ENCODE results near the gene FBXO17.
"Not testable (repeated sequence)": the region's sequence is repeated elsewhere in the genome, so short reads cannot be mapped to it uniquely, and the experiment has no call there.

Gene FBXO17

DNA sequence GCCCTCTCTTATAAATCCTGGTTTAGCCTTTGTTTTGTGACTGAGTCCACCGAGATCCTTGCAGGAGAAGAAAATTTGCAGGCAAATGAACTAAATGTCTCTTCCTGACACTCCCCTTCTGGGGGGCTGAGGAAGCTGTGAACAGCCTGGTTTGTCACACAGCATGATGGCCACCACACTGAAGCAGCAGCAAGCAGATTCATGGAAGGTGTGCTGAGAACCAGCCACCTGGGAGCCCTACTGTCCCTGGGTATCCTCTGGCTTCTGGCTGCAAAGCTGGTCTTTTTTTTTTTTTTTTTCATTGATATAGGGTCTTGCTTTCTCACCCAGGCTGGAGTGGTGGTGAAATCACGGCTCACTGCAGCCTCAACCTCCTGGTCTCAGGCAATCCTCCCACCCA, 33.6 kb downstream of the FBXO17 start:
- H3K79me2 ChIP-seq (ENCODE audit: control insufficient read depth, low read length), result no peaks in the 10 kb centered on the region
- no peaks in the 10 kb centered on the region; the same call in 1 of the 2 replicates for H3F3A ChIP-seq (ENCODE audit: control insufficient read depth, insufficient read depth)
- no peaks in the 10 kb centered on the region; the same call in 1 of the 2 replicates for H3K27me3 ChIP-seq (ENCODE audit: control insufficient read depth, low read length)
- no peak for TF ChIP-seq EZH2phosphoT487 (IDR thresholded peaks at IDR 0.05; ENCODE audit: borderline replicate concordance, low read length)
- no peak for TF ChIP-seq CTCF (IDR thresholded peaks at IDR 0.05; ENCODE audit: low read depth, low read length, poor library complexity, severe bottlenecking)
- no peaks in the 10 kb centered on the region for H3K9me2 ChIP-seq (replicated peaks; ENCODE audit: control insufficient read depth, low read length)
- H3K4me2 ChIP-seq (ENCODE audit: low read length), result no peak overlapping the region
- no peaks in the 10 kb centered on the region for H3K9me3 ChIP-seq (ENCODE audit: control insufficient read depth, insufficient read depth, low read length)
- H3K36me3 ChIP-seq (ENCODE audit: control insufficient read depth, low read length), result no peaks in the 10 kb centered on the region
- H4K20me1 ChIP-seq (ENCODE audit: control insufficient read depth, insufficient read depth, low read depth, low read length), result no peaks in the 10 kb centered on the region
- no peak overlapping the region for H3K4me3 ChIP-seq (ENCODE audit: low read length)
- H3K27ac ChIP-seq (ENCODE audit: low read depth, low read length), result no peak overlapping the region
- H3K4me1 ChIP-seq (ENCODE audit: control insufficient read depth, low read length), result no peaks in the 10 kb centered on the region

DNA sequence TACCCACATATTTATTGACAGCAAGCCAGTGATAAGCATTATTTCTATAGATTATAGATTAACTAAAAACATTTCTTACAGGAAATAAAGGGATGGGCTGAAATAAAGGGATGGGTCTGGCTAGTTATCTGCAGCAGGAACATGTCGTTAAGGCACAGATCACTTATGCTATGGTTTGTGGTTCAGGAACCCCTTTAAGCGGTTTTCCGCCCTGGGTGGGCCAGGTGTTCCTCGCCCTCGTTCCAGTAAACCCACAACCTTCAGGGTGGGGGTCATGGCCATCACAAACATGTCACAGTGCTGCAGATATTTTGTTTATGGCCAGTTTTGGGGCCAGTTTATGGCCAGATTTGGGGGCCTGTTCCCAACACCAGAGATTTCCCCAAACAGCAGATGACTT, 34.1 kb downstream of the FBXO17 start:
- H3K27me3 ChIP-seq (ENCODE audit: control insufficient read depth, low read length); H3K36me3 ChIP-seq (ENCODE audit: control insufficient read depth, low read length); H3K27ac ChIP-seq (ENCODE audit: low read depth, low read length); H4K20me1 ChIP-seq (ENCODE audit: control insufficient read depth, insufficient read depth, low read depth, low read length); H3F3A ChIP-seq (ENCODE audit: control insufficient read depth, insufficient read depth); H3K4me3 ChIP-seq (ENCODE audit: low read length); H3K79me2 ChIP-seq (ENCODE audit: control insufficient read depth, low read length); H3K4me2 ChIP-seq (ENCODE audit: low read length); H3K9me2 ChIP-seq (replicated peaks; ENCODE audit: control insufficient read depth, low read length); H3K4me1 ChIP-seq (ENCODE audit: control insufficient read depth, low read length); H3K9me3 ChIP-seq (ENCODE audit: control insufficient read depth, insufficient read depth, low read length): not testable (repeated sequence)

DNA sequence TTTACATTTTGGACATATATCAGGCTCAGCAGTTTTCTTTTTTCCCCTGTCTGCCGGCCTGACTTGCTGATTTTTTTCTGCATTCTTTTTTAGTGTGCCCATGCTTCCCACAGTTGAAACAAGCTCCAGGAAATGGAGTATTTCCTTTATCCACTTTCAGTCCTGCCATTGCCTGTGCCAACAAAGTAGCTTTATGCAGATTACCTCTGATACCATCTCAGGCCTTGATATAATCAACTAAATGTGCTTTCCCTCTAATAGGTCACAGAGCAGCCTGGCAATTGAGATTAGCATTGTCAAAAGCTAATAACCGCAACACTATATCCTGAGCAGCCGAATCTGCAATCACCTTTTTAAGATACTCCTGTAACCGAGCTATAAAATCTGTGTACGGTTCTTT, 35.6 kb downstream of the FBXO17 start:
- TF ChIP-seq EZH2phosphoT487 (IDR thresholded peaks at IDR 0.05; ENCODE audit: borderline replicate concordance, low read length) (no peak), CTCF (IDR thresholded peaks at IDR 0.05; ENCODE audit: low read depth, low read length, poor library complexity, severe bottlenecking) (no peak)
- Histone ChIP-seq H3K4me3 (ENCODE audit: low read length) (no peak overlapping the region), H3K9me3 (ENCODE audit: control insufficient read depth, insufficient read depth, low read length) (no peaks in the 10 kb centered on the region), H3K79me2 (ENCODE audit: control insufficient read depth, low read length) (no peaks in the 10 kb centered on the region), H3K27ac (ENCODE audit: low read depth, low read length) (no peak overlapping the region), H3K4me1 (ENCODE audit: control insufficient read depth, low read length) (no peaks in the 10 kb centered on the region), H3K9me2 (replicated peaks; ENCODE audit: control insufficient read depth, low read length) (no peaks in the 10 kb centered on the region), H3F3A (ENCODE audit: control insufficient read depth, insufficient read depth) (no peaks in the 10 kb centered on the region), H3K4me2 (ENCODE audit: low read length) (no peak overlapping the region), H4K20me1 (ENCODE audit: control insufficient read depth, insufficient read depth, low read depth, low read length) (no peaks in the 10 kb centered on the region), H3K27me3 (ENCODE audit: control insufficient read depth, low read length) (no peaks in the 10 kb centered on the region), H3K36me3 (ENCODE audit: control insufficient read depth, low read length) (peaks cover under 1% of the 10 kb centered on the region; the same call in 1 of the 2 replicates)

GRCh38 chr19:38933544-38933943, 42.0 kb downstream of the FBXO17 start:
- no peaks in the 10 kb centered on the region for H3F3A ChIP-seq (ENCODE audit: control insufficient read depth, insufficient read depth)
- H3K4me2 ChIP-seq (ENCODE audit: low read length), result no peak overlapping the region
- H3K36me3 ChIP-seq (ENCODE audit: control insufficient read depth, low read length), result peaks cover 35% of the 10 kb centered on the region
- peaks cover 47% of the 10 kb centered on the region for H3K79me2 ChIP-seq (ENCODE audit: control insufficient read depth, low read length)
- H3K4me1 ChIP-seq (ENCODE audit: control insufficient read depth, low read length), result peaks cover 25% of the 10 kb centered on the region
- TF ChIP-seq EZH2phosphoT487 (IDR thresholded peaks at IDR 0.05; ENCODE audit: borderline replicate concordance, low read length) (no peak), CTCF (IDR thresholded peaks at IDR 0.05; ENCODE audit: low read depth, low read length, poor library complexity, severe bottlenecking) (no peak)
- H4K20me1 ChIP-seq (ENCODE audit: control insufficient read depth, insufficient read depth, low read depth, low read length), result no peaks in the 10 kb centered on the region
- no peaks in the 10 kb centered on the region for H3K9me3 ChIP-seq (ENCODE audit: control insufficient read depth, insufficient read depth, low read length)
- no peaks in the 10 kb centered on the region for H3K9me2 ChIP-seq (replicated peaks; ENCODE audit: control insufficient read depth, low read length)
- H3K27ac ChIP-seq (ENCODE audit: low read depth, low read length), result no peak overlapping the region
- H3K4me3 ChIP-seq (ENCODE audit: low read length), result no peak overlapping the region
- H3K27me3 ChIP-seq (ENCODE audit: control insufficient read depth, low read length), result no peaks in the 10 kb centered on the region
